Epithelial cell of esophagus (primary cell): ENCODE data around the gene SLCO2A1.

Source experiments
- DNase-seq: peaks from one replicate; pipeline ENCODE4 v3.0.0; 2010; ENCODE audit warnings: low read depth
- H3K4me3 ChIP-seq: 2 replicates; pipeline ENCODE4 v1.5.1; 2011; ENCODE audit warnings: mild to moderate bottlenecking, low read length, control low read depth
- TF ChIP-seq, protein P1 (sequence below): IDR thresholded peaks from 2 replicates; pipeline ENCODE4 v1.5.1; 2011; ENCODE audit warnings: low read depth, mild to moderate bottlenecking, low read length, control low read depth, inconsistent platforms; ENCODE audit not compliant: insufficient read depth; ENCODE audit errors: missing control alignments

Gene SLCO2A1

DNA sequence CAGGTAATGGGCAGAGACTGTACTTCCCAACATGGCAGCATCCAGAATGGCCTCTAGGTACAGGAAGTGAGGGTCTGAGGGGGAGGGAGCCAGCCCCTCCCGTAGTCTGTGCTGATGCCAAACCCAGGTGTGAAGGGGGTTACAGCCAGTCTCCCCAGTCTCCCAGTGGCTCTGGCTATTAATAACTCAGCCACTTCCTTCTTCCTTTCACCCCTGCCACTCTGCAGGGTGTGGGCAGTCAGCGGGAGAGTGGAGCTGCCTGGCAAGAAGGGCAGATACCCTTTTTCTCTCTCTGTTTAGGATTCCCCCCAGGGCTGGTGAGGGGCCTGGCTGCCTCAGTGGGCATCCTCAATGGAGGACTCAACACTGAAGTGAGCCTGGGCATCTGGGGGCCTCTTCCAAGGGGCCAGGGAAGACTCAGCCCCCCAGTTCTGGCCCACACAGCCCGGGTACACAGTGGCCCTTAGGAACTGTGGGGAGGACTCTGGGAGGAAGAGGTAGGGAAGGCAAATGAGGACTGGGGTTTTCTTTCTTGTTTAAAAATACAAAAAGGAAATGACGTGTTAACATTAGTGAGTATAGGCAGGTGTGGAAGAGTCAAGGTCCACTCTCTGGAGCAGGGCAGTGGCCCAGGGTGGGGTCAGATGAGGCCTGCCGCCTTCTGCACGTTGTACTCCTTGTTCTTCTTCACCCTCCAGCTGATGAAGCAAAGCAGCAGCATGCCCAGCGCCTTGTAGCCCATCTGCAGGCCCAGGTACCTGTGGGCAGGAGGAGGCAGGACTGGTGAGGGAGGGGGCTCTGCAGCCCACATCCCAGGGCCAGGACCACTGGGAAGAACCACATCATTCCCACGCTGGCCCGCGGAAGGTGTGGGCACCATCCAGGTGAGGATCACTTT lies 95.4 kb downstream of the SLCO2A1 start:
- no peak overlapping the region for H3K4me3 ChIP-seq
- TF ChIP-seq, protein P1, sequence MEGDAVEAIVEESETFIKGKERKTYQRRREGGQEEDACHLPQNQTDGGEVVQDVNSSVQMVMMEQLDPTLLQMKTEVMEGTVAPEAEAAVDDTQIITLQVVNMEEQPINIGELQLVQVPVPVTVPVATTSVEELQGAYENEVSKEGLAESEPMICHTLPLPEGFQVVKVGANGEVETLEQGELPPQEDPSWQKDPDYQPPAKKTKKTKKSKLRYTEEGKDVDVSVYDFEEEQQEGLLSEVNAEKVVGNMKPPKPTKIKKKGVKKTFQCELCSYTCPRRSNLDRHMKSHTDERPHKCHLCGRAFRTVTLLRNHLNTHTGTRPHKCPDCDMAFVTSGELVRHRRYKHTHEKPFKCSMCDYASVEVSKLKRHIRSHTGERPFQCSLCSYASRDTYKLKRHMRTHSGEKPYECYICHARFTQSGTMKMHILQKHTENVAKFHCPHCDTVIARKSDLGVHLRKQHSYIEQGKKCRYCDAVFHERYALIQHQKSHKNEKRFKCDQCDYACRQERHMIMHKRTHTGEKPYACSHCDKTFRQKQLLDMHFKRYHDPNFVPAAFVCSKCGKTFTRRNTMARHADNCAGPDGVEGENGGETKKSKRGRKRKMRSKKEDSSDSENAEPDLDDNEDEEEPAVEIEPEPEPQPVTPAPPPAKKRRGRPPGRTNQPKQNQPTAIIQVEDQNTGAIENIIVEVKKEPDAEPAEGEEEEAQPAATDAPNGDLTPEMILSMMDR, result no peak
- DNase-seq, result no peak

DNA sequence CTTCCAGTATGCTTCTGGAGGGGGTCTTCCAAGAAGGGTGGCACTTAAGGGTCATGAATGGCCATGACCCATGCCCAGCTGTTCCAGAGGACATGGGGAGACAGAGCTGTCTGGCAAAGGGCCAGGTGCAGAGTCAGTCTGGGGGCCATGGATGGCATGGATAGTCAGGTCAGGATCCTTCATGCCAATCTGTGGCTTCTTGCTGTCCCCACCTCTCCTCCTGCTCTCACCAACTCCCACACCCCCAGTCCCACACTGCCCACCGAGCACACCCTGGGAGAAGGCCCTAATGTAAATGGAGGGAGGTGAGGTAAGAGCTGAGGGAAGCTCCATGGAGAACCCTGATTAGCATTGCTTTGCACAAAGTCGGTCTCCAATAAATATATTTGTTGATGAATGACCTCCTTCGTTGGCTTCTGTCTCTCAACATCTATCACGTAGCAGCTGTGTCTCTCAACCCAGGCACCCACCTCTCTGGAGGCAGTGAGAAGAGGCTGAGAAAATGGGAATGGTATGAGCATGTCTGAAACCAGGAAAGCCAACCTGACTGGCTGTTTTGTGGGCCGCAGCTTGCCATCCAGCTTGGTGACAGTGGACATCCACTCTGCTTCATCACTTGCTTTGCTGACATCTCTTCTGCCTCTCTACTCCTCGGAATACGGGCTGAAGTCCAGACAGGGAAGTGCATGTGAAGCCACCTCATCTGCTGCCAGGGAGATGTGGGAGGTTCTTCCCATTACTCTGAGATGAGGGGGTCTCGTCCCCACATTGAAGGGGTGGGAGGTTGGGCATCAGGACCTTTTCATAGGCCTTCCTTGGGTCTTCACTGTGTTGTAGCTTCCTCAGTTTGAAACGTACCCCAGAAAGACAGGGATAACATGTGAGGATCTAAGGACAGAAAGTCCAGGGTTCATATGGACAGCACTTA lies 96.4 kb downstream of the SLCO2A1 start:
- no peak overlapping the region for H3K4me3 ChIP-seq
- DNase-seq, result no peak
- TF ChIP-seq, protein P1, result no peak

DNA sequence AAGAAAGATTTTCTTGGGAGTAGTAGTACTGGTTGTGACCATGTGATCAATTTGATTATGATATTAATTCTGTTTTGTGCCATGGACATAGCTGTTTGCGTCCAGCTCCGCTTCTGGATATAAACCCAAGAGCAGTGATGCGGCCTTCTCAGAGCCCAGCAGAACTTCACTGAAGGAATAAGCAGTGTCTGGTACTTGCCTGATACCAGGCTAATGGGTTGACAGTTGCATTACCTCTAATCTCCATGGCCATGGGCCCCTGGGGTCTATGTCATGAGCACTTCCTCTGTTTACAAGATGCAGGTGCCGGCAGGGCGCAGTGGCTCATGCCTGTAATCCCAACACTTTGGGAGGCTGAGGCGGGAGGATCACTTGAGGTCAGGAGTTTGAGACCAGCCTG lies 97.7 kb downstream of the SLCO2A1 start:
- no peak overlapping the region for H3K4me3 ChIP-seq
- TF ChIP-seq, protein P1, result no peak
- DNase-seq, result no peak

DNA sequence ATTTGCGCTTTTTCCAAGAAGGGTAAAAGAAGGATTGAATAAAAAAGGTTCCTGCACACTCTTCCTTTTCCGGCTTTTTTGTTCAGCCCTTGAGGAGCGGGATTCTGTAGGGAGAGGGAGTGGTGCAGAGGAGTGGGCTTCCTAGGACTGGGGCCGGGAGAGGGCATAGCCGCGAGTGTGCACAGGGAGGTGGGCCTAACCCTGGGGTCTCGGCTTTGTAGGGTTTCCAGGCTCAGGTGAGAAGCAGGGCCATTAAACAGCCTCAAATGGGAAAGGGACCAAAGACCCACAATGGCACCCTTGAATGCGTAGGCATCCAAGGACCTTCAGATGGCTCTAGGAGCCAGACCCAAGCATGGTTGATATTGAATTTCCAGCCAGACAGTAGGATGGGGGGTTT lies 98.6 kb downstream of the SLCO2A1 start:
- no peak overlapping the region for H3K4me3 ChIP-seq
- TF ChIP-seq, protein P1, result no peak
- DNase-seq, result no peak

DNA sequence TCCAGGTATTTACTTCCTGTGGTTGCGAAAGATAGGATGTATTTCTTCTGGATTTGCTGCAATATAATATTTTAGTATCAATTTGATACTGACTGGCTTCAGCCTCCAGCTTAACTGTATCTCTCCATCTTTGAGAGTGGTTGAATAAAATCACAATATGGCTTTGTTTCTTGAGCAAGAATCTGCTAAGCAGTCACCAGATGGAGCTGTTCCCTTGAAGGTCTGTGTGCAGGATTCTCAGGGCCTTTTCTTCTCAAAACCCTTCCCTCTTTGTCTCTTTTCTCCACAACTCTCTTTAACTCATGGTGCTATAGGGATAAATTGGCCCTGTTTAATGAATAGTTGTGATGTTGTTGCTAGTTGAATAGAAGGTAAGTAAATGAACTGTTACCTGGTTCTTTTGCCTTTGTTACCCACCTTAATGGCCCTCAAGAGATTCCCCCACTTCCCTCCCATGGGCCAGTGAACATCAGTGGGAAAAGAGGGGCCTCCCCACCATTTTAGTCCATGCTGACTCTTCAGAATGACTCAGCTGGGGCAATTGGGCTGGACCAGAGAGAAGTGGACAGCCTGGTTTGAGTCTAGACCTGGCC lies 99.3 kb downstream of the SLCO2A1 start:
- DNase-seq, result peak; percentile 70
- H3K4me3 ChIP-seq, result no peak overlapping the region
- TF ChIP-seq, protein P1, result peak; percentile 77

DNA sequence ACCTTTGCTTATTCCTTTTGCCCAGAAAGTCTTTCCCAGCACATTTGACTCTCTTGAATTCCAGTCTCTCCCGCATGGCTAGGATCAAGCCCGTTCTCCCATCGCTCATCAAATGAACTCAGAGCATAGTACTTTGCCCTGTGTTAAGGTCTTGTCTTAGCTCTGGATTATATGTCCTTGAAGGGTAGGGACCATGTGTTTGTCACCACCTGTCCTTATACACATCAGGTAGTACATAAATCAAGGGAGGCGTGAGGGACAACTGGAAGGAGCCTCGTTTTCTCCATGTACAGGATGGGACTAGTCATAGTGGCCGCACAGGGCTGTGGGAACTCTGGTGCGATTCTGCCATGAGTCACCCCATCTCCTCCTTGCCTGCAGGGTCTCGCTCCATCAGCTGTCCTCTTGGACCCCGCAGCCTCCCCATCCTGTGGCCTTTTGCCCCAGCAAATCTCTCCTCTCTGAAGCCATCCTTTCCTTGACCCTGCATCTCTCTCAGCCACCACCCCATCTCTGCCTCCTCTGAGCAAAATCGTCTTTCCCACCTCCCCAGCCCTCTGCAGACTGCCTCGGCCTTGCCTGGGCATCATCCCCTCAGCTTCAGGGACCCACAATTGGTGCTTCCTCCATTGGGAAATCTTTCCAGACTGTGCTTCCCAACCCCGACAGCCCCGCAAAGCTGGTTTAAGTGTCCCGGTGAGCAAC lies 100.7 kb downstream of the SLCO2A1 start:
- no peak for DNase-seq
- no peak overlapping the region for H3K4me3 ChIP-seq
- TF ChIP-seq, protein P1, result no peak
